Measurements from ENCODE around the gene KRTAP5-4.
A peak's percentile ranks its signal among the peaks of the same experiment; 100 is the strongest.

Gene KRTAP5-4

DNA sequence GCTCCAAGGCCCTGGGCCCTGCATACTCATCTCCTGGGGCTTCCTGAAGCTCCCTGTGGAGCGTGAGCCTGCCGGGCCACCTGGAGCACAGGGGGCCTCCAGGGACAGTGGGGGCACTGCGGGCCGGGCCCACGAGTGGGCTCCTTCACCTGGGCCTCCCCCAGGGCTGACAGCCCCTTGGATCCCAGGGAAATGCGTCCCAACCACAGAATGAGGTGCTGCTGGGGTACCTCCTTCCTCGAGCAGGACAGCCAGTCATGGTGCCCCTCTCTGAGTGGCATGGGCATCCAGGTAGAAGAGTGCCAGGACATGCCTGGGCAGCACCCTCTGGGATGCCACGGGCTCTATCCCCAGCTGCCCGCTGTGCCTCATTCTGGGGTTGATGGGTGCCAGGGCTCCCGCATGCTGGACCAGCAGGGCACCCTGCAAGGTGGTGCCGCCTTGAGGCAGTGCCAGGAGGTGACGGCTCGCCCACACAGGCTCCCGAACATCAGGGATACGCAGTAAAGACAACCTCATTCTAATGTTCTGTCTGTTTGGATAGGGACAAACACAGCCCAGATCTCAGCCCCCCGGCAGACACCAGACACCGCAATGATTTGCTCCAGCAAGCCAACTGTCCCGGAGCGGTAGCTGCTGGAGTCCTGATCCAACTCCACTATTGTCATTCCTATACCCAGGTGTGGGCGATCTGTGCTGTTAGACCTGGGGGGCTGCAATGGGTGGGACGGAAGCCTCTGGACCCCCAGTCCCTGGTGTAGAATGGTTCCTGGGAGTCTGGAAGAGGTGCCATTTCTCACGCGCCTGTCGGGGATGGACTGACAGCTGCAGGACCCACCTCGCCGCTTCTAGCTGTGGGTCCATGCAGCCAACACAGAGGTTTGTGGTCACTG lies 33.5 kb upstream of the KRTAP5-4 start:
- H3K36me3 ChIP-seq (ENCODE audit: insufficient read depth): no peaks in the 10 kb centered on the region
- no peaks in the 10 kb centered on the region for H4K20me1 ChIP-seq (ENCODE audit: insufficient read depth)
- peaks cover 88% of the 10 kb centered on the region for H3K27me3 ChIP-seq (ENCODE audit: insufficient read depth, low read depth)
- H3K4me3 ChIP-seq (IDR thresholded peaks at IDR 0.05; ENCODE audit: insufficient read depth, low read depth, low read length): no peak overlapping the region
- no peak overlapping the region for H3K27ac ChIP-seq
- TF ChIP-seq, protein P1, sequence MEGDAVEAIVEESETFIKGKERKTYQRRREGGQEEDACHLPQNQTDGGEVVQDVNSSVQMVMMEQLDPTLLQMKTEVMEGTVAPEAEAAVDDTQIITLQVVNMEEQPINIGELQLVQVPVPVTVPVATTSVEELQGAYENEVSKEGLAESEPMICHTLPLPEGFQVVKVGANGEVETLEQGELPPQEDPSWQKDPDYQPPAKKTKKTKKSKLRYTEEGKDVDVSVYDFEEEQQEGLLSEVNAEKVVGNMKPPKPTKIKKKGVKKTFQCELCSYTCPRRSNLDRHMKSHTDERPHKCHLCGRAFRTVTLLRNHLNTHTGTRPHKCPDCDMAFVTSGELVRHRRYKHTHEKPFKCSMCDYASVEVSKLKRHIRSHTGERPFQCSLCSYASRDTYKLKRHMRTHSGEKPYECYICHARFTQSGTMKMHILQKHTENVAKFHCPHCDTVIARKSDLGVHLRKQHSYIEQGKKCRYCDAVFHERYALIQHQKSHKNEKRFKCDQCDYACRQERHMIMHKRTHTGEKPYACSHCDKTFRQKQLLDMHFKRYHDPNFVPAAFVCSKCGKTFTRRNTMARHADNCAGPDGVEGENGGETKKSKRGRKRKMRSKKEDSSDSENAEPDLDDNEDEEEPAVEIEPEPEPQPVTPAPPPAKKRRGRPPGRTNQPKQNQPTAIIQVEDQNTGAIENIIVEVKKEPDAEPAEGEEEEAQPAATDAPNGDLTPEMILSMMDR (conservative IDR thresholded peaks at IDR 0.05; ENCODE audit: low read depth, low read length): no peak
- no peaks in the 10 kb centered on the region for H3K4me1 ChIP-seq (ENCODE audit: low read depth, poor library complexity, severe bottlenecking)
- no peaks in the 10 kb centered on the region for H3K79me2 ChIP-seq (ENCODE audit: insufficient read depth, low read depth)
- no peak overlapping the region for H3K9ac ChIP-seq
- H3K4me2 ChIP-seq: no peak overlapping the region
- H2AFZ ChIP-seq (ENCODE audit: low read depth): no peak overlapping the region

DNA sequence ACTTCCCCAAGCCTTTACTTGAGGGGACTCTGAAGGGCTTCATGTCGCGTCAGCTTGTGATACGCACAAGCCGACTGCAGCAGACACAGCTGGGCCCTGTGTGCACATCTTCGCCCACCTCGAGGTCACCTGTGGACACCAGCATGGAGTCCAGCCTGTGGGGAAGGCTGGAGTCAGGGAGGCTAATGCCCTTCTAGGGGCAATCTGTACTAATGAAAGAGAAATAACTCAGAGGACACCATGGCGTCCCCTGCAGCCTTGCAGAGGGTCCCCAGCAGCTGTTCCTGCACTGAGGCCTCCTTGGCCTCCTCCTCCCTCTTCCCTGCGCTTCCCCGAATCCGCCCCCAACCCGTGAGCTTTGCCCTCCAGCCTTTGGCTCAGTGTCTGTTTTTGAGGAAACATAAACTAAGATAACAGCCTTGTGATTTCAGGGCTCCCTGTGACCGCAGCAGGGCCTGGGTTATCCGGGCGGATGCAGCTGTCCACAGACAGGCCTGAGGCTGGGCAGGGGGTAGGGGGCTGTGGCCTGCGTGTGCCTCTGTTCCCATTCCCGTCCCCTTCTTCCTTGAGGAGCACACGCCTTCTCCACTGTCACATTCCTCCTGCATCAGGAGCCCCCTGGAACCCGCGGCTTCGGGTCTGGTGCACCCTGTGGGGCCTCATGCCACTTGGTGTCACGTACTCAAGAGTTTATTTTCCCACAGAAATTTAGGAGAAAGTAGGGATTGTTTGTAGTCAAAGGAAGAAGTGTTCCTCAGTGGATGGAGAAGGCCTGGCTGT lies 32.6 kb upstream of the KRTAP5-4 start:
- H3K9ac ChIP-seq: no peak overlapping the region
- peaks cover 87% of the 10 kb centered on the region for H3K27me3 ChIP-seq (ENCODE audit: insufficient read depth, low read depth)
- no peaks in the 10 kb centered on the region for H3K36me3 ChIP-seq (ENCODE audit: insufficient read depth)
- H4K20me1 ChIP-seq (ENCODE audit: insufficient read depth): no peaks in the 10 kb centered on the region
- TF ChIP-seq, protein P1 (conservative IDR thresholded peaks at IDR 0.05; ENCODE audit: low read depth, low read length): no peak
- no peak overlapping the region for H2AFZ ChIP-seq (ENCODE audit: low read depth)
- H3K4me3 ChIP-seq (IDR thresholded peaks at IDR 0.05; ENCODE audit: insufficient read depth, low read depth, low read length): no peak overlapping the region
- no peaks in the 10 kb centered on the region for H3K4me1 ChIP-seq (ENCODE audit: low read depth, poor library complexity, severe bottlenecking)
- no peak overlapping the region for H3K4me2 ChIP-seq
- H3K27ac ChIP-seq: no peak overlapping the region
- H3K79me2 ChIP-seq (ENCODE audit: insufficient read depth, low read depth): no peaks in the 10 kb centered on the region

DNA sequence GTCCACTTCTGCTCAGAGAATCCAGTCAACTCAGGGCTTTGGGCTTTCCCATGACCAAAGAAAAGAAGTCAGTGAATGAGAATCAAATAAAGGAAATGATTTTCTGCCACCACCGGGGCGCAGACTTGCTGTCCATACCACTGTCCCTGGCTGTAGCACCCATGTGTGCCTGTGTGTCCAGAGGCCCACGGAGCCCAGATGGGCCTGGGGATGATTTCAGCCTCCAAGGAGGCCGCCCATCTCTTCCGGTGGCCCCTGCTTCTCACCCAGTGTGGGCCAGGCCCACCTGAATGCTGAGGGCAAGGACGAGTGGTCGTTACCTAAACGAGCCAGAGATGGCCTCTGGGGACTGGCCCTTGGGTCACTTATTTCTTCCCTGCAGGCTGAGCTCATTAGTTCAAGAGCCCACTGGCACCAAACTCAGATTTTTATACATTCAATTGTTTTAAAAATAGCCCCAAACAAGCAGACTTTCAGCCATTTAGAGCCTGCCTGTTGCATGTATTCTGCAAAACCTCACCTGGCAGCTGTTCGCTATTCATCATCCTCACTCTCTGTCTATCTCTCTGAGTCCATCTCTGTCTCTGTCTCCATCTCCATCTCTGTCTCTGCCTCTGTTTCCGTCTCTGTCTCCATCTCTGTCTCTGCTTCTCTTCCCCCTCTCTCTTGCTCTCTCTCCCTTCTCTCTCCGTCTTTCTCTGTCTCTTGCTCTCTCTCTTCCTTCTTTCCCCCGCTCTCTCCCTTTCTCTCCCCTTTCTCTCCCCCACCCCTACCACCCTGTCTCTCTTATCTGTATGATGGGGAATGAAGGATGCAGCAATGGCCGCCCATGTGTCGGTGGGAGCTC lies 31.8 kb upstream of the KRTAP5-4 start:
- Histone ChIP-seq H3K36me3 (ENCODE audit: insufficient read depth) (no peaks in the 10 kb centered on the region), H3K27me3 (ENCODE audit: insufficient read depth, low read depth) (peaks cover 87% of the 10 kb centered on the region), H3K79me2 (ENCODE audit: insufficient read depth, low read depth) (no peaks in the 10 kb centered on the region), H2AFZ (ENCODE audit: low read depth) (no peak overlapping the region), H3K4me3 (IDR thresholded peaks at IDR 0.05; ENCODE audit: insufficient read depth, low read depth, low read length) (no peak overlapping the region), H3K4me2 (no peak overlapping the region), H4K20me1 (ENCODE audit: insufficient read depth) (no peaks in the 10 kb centered on the region), H3K9ac (no peak overlapping the region), H3K27ac (no peak overlapping the region), H3K4me1 (ENCODE audit: low read depth, poor library complexity, severe bottlenecking) (no peaks in the 10 kb centered on the region)
- TF ChIP-seq, protein P1 (conservative IDR thresholded peaks at IDR 0.05; ENCODE audit: low read depth, low read length): no peak

DNA sequence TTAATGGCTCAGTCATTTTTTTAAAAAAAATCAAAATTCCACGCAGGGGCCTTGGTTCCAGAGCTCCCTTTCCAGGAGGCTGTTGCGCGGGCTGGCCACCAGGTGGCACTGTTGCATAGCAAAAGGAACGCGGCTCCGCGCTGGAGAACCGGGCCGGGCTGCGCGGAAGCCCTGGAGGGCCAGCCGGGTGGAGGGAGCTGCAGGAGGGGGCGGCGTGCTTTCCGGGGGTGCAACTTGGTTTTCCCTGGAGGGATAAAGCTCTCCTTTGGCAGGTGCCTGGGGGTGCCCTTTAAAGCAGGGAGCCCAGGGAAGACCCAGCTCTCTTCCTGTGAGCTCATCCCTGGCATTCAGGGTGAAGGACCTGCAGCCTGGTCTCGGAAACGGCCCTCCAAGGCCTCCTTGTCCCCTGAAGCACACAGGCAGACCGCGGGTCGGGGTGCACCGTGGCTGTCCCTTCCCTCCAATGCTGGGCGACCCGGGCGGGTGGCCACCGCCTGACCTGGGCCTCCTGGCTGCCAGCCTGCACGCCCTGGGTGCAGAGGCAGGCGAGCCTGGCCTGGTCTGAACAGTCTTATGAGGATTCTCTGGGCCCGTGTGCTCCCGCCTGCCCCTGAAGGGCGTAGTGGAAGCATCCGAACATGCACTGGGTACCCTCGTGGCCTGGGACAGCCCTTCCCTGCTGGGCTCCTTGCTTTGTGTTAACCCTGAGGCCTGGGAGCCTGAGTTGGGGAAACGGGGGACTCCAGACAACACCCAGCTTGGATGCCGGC lies 31.0 kb upstream of the KRTAP5-4 start:
- no peaks in the 10 kb centered on the region for H3K36me3 ChIP-seq (ENCODE audit: insufficient read depth)
- H4K20me1 ChIP-seq (ENCODE audit: insufficient read depth): no peaks in the 10 kb centered on the region
- H3K27me3 ChIP-seq (ENCODE audit: insufficient read depth, low read depth): peaks cover 89% of the 10 kb centered on the region
- no peaks in the 10 kb centered on the region for H3K79me2 ChIP-seq (ENCODE audit: insufficient read depth, low read depth)
- H3K27ac ChIP-seq: no peak overlapping the region
- H3K4me2 ChIP-seq: no peak overlapping the region
- H2AFZ ChIP-seq (ENCODE audit: low read depth): no peak overlapping the region
- H3K4me3 ChIP-seq (IDR thresholded peaks at IDR 0.05; ENCODE audit: insufficient read depth, low read depth, low read length): no peak overlapping the region
- TF ChIP-seq, protein P1 (conservative IDR thresholded peaks at IDR 0.05; ENCODE audit: low read depth, low read length): peak; percentile 89
- H3K9ac ChIP-seq: no peak overlapping the region
- no peaks in the 10 kb centered on the region for H3K4me1 ChIP-seq (ENCODE audit: low read depth, poor library complexity, severe bottlenecking)

Data from KMS-11 (cell line).